ENCODE results near the gene SPACA1. TPM values are rescaled to one million over a fixed set of nuclear protein-coding genes. Genes with fewer than 3 reads are reported as not detected.

SPACA1 gene
- polyA plus RNA-seq, 4 donors: 0.11 TPM; not detected in 3

GRCh38 chr6:88089708-88090107, 42.1 kb downstream of the SPACA1 start:
- DNase-seq (ENCODE audit: low read depth in 4 of 4, low spot score in 3 of 4): no peak

- no peak for DNase-seq (ENCODE audit: low read depth in 4 of 4, low spot score in 3 of 4)
Measured at GRCh38 chr6:88105741-88106340, 58.2 kb downstream of the SPACA1 start.

- no peak for DNase-seq (ENCODE audit: low read depth in 4 of 4, low spot score in 3 of 4)
Measured at GRCh38 chr6:88107241-88107640, 59.6 kb downstream of the SPACA1 start.

GRCh38 chr6:88111991-88112390, 64.3 kb downstream of the SPACA1 start:
- no peak for DNase-seq (ENCODE audit: low read depth in 4 of 4, low spot score in 3 of 4)

- DNase-seq (ENCODE audit: low read depth in 4 of 4, low spot score in 3 of 4): no peak
Measured at GRCh38 chr6:88114838-88115237, 67.2 kb downstream of the SPACA1 start.

- no peak for DNase-seq (ENCODE audit: low read depth in 4 of 4, low spot score in 3 of 4)
Measured at GRCh38 chr6:88115307-88115706, 67.7 kb downstream of the SPACA1 start.

- DNase-seq (ENCODE audit: low read depth in 4 of 4, low spot score in 3 of 4): no peak
Measured at GRCh38 chr6:88116276-88116675, 68.6 kb downstream of the SPACA1 start.

Other genes with a start within 250 kb of the SPACA1 start
- gene CNR1, start 118.5 kb downstream of the SPACA1 start, polyA plus RNA-seq (ENCODE audit: insufficient read length in 4 of 4): 1 to 10 TPM in 3 of 4 donors, under 1 TPM in 1; 0.99 to 1.2 (median 1.1) TPM